Measurements from ENCODE around the gene FBXO15.

The FBXO15 gene

GRCh38 chr18:74110149-74110548 is 37.5 kb downstream of the FBXO15 start:
- no peak for FAIRE-seq

- FAIRE-seq = no peak
Observed at GRCh38 chr18:74108460-74108859, 39.2 kb downstream of the FBXO15 start.

DNA sequence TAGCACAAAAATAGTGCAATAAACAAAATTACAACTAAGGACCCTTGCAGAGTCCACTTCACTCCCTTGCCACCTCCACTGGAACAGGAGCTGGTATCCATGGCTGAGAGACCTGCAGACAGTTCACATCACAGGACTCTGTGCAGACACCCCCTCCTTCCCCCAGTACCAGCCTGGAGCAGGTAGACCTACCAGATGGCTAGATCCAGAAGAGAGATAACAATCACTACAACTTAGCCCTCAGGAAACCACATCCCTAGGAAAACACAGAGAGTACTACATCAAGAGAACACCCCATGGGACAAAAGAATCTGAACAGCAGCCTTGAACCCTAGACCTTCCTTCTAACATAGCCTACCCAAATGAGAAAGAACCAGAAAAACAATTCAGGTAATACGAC is 49.8 kb downstream of the FBXO15 start:
- no peak for FAIRE-seq

- no peak for FAIRE-seq
Observed at GRCh38 chr18:74092922-74093321, 54.7 kb downstream of the FBXO15 start.

GRCh38 chr18:74084184-74084855 is 63.3 kb downstream of the FBXO15 start:
- FAIRE-seq = no peak

- no peak for FAIRE-seq
Observed at GRCh38 chr18:74083557-74083952, 64.1 kb downstream of the FBXO15 start.

- FAIRE-seq = no peak
Observed at GRCh38 chr18:74082742-74083556, 64.7 kb downstream of the FBXO15 start.

DNA sequence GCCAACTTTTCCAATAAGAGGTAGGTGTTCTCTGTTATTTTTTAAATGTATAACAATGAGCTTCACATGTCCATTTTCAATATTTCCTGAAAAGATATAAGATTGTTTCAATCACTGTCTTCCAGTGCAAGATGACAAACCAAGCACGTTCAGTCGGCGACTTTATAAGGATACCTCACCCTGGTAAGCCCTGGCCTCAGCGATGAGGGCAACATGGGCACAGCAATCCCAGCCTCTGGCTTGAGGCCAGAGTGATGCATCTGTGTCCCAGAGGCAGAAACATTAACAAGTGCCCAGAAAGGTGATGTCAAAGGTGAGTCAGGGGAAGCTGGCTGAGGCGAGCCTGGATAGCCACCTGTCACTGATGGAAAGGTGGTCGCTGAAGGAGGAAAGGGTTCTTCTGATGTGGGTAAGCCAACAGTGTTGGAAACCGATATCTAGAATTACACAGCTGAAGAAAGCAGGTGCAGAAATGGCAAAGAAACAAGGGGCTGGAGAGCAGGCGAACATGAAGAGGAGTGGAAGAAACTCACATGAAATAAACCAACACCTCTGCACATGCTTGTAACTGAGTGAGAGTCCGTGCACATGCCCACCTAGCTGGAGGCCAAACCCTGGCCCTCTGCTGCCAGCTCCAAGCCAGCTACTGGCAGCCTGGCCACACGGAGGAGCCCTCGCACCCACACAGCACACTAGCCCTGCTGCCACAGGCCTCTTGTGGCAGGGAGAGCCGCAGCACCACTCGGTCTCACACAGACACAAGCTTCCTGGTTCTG is 65.5 kb downstream of the FBXO15 start:
- no peak for FAIRE-seq

DNA sequence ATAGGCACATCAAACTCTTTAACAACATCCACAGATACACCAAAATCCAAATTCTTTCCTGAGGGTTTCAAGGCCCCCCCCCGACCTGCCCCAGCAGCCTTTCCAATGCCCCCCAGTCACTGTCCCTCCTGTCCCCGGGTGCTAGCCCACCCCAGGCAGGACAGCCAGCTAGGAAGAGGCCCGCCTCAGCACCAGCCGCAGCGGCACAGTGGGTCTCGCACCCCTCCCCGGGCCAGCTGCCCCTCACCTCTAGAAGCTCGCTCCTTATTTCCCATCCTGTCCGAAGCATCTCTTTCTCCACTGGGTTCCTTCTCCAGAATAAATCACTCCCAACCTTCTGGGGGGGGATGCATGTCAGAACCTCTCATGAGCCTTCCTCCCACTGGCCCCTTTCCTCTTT is 69.4 kb downstream of the FBXO15 start:
- no peak for FAIRE-seq

GRCh38 chr18:74074668-74075564 is 72.7 kb downstream of the FBXO15 start:
- FAIRE-seq = no peak

DNA sequence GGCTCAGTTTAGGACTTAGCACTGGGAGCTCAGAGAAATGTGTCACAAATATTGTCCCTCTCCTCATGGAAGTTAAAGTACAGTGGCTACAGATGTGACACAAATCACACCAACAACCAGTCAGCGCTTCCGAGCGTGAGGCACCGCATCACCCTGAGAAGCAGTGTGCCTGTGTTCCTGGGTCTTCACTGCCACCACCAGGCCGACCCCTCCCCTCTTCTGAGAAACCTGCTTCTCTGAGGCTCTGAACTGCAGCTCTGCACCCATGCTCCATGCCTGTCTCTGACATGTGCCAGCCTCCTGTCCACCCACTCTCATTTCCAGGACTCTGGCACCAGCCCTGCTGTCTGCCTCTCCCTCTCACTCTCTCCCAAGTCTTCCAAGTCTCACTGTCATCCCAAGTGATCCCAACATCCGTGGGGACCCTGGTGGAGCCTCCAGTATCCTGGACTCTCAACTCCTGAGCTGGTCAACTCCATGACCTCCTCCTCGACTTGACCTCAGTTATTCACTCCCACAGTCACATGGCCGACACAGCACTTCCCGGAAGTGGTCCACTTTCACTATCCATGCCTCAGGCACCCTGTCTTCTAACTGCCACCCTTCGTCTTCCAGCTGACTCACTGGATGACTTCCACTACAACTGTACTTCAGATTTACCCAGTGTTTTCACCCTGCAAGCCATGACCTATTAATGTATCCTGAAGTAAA is 73.5 kb downstream of the FBXO15 start:
- FAIRE-seq = no peak

GRCh38 chr18:74069178-74070050 is 78.2 kb downstream of the FBXO15 start:
- no peak for FAIRE-seq

GRCh38 chr18:74068296-74068695 is 79.3 kb downstream of the FBXO15 start:
- FAIRE-seq = no peak

DNA sequence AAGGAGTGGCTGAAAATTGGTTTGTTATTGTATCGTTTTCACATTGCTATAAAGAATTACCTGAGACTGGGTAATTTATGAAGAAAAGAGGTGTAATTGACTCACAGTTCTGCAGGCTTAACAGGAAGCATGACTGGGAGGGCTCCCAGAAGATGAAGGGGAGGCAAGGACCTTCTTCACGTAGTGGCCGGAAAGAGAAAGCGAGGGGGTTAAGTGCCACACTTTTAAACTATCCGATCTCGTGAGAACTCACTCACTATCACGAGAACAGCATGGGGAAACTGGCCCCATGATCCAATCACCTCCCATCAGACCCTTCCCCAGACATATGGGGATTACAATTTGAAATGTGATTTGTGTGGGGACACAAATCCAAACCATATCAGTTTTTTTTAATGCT is 81.6 kb downstream of the FBXO15 start:
- FAIRE-seq = no peak

DNA sequence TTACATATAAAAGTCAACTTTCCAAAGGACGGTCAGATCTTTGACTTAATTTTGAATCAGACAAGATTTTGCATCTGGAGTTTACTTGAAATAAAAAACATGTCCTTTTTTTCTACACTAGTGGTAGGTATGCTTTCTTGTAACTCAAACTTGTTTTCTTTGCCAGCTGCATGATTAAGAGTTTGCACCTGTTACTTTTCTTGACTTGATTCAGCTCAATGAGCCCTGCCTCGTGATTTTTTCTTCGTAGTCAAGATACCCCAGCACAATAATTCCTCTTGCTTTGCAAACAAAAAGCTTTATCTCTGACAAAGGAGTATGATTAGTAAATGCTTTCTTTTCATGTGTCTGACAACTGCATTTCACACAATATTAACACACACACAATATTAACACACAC is 82.3 kb downstream of the FBXO15 start:
- no peak for FAIRE-seq

DNA sequence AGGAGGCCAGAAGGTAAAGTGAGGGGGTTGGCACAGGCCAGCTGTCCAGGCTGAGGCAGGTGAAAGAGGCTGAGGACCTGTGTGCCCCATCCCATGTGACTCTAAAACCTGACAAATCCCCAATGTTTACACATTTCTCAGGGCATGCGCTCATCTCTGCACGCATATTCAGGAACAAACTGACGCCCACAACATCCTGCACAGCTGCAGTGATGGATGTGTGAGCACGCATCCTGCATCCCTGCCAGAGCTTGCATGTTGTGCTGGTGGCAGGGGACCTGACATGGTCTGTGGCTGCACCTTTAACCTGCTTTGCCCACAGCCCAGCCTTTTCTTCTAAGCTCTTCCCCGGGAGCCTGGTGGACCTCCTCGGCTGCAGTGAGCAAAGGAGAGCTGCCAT is 83.1 kb downstream of the FBXO15 start:
- no peak for FAIRE-seq

DNA sequence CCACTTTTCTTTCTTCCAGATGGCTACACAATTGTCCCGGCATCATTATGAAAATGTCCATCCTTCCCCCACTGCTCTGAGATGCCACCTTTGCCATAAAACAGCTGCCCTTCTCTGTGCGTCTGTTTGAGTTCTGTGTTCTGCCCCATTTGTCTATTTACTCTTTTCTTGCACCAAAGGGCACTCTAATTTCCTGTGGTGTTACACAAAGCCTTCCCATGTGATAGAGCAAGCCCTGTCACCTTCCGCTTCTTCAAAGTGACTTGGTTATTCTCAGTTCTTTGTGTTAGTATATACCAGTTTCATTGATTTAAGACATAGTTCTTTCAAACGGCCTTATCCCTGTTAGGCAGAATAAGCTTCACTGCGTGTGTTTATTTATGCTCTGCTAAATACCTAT is 84.1 kb downstream of the FBXO15 start:
- no peak for FAIRE-seq

DNA sequence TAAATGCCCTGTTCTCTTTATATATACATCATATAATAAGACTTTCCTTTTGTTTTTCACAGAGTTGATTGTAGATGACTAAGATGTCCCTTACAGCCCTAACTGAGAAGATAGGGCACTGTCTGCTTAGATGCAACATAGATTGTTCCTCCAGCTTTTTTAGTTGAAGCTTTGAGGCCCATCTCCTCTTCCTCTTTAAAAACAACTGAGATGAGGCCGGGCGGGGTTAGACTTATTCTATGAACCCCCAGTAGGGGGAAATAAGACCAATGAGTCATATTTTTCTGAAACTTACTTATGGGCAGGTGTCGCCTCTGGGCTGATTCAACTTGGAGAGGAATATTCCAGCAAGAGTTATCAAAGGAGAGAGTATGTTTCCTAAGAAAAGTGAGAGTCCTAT is 84.6 kb downstream of the FBXO15 start:
- FAIRE-seq = no peak

- FAIRE-seq = no peak
Observed at GRCh38 chr18:74062037-74062436, 85.6 kb downstream of the FBXO15 start.

GRCh38 chr18:74060579-74060978 is 87.1 kb downstream of the FBXO15 start:
- no peak for FAIRE-seq

DNA sequence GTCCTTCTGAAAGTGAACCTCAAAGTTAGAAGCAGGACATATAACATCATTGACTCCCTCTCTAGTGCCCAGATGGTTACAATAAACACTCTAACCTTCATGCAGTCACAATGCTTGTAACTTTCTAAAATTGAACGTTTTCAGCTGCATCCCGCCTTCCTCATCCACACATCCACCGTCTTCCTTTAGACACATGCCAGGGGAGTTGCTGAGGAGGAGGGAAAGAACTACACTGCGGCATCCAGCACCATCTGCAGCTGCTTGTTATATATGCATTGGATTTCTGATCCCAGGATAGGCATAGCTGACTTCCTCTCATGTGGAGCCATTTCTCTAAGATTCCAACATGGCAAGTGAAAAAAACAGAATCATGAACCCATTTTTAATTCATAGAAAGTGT is 96.8 kb downstream of the FBXO15 start:
- FAIRE-seq = no peak

All from G401.6 (cell line).